ENCODE results near the gene HTN1.
"Not testable (repeated sequence)": the region's sequence is repeated elsewhere in the genome, so short reads cannot be mapped to it uniquely, and the experiment has no call there.

Gene HTN1

DNA sequence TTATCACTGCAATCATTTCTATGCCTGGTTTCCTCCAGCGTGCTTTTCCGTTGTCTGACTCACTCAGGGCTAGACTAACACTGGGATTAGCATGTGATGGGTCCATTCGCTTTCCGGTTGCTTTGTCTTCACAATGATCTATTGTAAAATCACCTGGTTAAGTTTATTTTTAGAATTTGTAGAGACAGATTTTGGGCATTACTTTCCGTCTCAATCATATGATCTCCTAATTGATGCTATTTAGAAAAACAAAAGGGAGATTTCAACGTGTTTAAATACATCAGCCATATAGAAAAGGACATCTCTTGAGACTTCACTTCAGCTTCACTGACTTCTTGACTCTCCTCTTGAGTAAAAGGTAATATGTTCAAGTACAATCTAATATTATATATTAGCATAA, at the start of gene HTN1:
HTN1 (plus strand) TSS at position 301 of the 400 bp plus-strand sequence. CDS start 2,639 bp downstream, outside the sequence.
- not testable (repeated sequence) for DNase-seq

DNA sequence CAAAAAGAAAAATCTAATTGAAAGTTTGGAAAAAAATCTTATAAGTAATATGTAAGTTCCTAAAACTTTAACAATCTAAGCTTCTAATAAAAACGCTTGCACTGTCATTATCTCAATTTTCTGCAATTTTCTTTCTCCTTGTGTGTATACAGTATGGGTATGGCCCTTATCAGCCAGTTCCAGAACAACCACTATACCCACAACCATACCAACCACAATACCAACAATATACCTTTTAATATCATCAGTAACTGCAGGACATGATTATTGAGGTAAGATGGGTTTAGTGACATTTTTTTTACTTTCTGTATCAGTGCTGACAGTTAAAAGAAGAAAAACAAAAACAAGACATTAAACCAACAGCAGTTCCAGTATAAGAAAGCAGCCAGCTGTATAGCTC, 49.5 kb upstream of the HTN1 start:
- DNase-seq, result no peak

DNA sequence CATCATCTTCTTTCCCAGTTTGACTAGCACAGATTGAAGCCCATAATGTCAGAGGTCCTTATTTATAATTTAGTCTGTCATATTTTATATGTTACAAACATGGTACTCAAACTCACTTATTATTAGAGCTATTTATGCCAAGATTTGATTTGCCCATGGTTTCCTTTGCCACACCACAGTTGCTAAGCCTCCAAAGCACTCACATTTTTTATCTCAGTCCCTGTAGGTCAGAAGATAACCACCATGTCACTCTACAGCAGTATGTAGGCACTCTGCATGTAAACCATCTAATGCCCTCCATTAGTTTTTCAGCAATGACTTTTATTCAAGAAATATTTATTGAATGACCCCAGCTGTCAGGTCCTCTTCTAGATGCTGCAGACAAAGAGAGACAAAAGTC, 47.7 kb upstream of the HTN1 start:
- no peak for DNase-seq

DNA sequence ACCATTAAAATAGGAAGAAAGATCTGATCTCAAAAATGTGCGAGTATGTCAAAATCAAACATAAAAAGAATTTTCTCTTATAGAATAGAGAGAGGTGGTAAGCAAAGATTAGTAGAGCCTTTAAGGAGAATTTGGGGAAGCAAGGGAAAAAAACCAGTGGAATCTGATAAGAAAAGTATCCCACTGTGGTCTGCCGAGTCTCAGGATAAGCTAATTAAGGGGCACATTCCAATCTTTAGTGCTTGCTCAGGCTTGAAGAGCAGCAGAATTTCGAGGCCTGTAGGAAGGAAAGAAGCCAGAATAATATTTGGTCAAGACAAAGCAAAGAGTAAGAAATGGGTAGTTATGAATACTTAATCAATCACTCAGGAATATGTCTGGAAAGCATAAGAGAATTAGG, 41.5 kb upstream of the HTN1 start:
- no peak for DNase-seq

DNA sequence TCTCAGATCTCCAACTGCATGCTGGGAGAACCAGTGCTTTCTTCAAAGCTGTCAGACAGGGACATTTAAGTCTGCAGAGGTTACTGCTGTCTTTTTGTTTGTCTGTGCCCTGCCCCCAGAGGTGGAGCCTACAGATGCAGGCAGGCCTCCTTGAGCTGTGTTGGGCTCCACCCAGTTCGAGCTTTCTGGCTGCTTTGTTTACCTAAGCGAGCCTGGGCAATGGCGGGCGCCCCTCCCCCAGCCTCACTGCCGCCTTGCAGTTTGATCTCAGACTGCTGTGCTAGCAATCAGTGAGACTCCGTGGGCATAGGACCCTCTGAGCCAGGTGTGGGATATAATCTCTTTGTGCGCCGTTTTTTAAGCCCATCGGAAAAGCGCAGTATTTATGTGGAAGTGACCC, 31.2 kb upstream of the HTN1 start:
- DNase-seq, result not testable (repeated sequence)

DNA sequence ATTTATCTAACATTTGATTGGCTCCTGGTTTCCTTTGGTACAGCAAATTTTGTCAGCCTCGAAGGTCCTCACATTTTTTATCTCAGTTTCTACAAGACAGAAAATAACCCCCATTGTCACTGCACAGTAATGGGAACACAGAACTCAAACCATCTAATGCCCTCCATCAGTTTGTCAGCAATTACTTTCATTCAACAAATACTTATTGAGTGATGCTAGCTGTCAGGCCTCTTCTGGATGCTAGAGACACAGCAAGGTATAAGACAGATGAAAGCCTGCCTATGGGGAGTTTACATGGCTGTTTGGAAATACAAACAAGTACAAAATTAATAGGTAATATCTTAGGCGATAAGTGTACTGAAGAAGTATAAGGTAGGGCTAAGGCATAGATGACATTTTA, 27.0 kb upstream of the HTN1 start:
- DNase-seq, result no peak

DNA sequence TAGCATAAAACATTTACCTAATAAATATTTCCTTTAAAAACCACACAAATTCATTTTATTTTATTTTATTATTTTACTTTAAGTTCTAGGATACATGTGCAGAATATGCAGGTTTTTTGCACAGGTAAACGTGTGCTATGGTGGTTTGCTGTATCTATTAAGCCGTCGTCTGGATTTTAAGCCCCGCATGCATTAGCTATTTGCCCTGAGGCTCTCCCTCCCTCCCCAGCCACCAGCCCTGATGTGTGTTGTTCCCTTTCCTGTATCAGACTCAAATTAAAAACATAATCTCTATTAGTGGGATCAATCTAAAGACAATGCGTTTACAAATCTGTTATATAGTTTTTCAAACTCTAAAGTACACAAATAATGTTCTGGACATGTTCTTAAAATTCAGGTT, 23.2 kb upstream of the HTN1 start:
- DNase-seq, result no peak

DNA sequence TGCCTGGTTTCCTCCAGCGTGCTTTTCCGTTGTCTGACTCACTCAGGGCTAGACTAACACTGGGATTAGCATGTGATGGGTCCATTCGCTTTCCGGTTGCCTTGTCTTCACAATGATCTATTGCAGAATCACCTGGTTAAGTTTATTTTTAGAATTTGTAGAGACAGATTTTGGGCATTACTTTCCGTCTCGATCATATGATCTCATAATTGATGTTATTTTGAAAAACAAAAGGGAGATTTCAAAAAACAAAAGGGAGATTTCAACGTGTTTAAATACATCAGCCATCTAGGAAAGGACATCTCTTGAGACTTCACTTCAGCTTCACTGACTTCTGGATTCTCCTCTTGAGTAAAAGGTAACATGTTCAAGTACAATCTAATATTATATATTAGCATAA, 22.1 kb upstream of the HTN1 start, which contains the start of gene HTN3:
HTN3 (plus strand) TSS at position 301 of the 400 bp plus-strand sequence. CDS start 2,282 bp downstream, outside the sequence.
- DNase-seq, result not testable (repeated sequence)

DNA sequence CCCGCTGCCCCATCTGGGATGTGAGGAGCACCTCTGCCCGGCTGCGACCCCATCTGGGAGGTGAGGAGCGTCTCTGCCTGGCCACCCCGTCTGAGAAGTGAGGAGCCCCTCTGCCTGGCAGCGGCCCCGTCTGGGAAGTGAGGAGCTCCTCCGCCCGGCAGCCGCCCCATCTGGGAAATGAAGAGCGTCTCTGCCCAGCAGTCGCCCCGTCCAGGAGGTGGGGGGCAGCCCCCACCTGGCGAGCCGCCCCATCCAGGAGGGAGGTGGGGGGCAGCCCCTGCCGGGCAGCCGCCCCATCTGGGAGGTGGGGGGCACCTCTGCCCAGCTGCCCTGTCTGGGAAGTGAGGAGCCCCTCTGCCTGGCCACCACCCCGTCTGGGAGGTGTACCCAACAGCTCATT, 12.7 kb upstream of the HTN1 start:
- not testable (repeated sequence) for DNase-seq

DNA sequence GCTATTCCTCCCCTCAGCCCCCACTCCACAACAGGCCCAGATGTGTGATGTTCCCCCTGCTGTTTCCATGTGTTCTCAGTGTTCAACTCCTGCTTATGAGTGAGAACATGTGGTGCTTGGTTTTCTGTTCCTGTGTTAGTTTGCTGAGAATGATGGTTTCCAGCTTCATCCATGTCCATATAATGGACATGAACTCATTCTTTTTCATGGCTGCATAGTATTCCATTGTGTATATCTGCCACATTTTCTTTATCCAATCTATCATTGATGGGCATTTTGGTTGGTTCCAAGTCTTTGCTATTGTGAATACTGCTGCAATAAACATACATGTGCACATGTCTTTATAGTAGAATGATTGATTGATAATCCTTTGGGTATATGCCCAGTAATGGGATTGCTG, 10.3 kb upstream of the HTN1 start:
- DNase-seq, result not testable (repeated sequence)

DNA sequence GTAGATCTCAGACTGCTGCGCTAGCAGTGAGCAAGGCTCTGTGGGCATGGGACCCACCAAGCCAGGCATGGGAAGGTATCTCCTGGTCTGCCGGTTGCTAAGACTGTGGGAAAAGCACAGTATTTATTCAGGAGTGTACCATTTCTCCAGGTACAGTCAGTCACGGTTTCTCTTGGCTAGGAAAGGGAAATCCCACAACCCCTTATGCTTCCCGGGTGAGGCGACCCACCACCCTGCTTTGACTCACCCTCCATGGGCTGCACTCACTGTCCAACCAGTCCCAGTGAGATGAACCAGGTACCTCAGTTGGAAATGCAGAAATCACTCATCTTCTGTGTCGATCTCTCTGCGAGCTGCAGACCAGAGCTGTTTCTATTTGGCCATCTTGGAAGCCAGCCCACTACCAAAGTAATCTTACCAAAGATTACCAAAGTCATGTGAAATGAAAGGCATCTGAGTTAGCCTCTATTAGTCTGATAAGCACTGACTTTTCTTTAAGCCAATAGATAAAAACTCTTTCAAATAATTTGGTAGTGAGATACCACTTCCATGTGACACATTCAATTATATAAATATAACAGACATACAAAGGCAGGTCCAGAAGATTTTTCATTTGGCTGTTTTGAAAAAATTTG, 8.5 kb upstream of the HTN1 start:
- DNase-seq, result no peak

DNA sequence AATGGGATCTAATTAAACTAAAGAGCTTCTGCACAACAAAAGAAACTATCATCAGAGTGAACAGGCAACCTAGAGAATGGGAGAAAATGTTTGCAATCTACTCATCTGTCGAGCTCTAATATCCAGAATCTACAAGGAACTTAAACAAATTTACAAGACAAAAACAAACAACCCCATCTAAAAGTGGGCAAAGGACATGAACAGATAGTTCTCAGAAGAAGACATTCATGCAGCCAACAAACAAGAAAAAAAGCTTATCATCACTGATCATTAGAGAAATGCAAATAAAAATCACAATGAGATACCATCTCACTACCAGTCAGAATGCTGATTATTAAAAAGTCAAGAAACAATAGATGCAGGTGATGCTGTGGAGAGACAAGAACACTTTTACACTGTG, 6.3 kb downstream of the HTN1 start:
- DNase-seq, result not testable (repeated sequence)

DNA sequence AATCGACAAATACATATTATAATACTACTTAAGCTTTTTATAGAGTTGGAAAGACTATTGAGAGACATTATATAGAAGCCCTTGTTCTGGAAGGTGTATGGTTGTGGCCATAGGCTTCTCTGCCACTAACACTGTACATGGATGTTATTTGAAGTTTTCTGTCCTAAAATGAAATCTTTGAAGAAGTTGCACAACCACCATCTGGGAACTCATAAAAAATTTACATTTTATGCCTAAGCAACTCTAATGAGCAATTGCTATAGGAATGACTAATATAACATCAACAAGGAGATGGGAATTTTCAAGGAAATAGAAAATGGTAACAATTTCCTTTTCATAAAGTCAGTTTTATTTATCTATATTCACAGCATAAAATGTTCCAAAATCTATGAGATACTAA, 7.4 kb downstream of the HTN1 start:
- DNase-seq, result no peak

DNA sequence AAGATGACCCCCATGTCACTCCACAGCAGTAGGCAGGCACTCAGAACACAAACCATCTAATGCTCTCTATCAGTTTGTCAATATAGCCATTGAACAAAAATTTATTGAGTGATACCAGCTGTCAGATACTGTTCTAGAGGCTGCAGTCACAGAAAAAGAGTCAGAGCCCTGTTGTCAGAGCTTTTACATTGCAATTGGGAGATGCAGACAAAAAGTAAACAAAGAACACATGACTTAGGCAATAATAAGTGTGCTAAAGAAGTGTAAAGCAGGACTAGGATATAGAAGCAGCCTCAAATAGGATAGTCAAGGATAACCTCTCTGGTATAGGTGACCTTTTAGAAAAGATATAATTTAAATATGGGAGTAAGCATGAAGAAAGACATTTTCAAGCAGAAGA, 8.9 kb downstream of the HTN1 start:
- DNase-seq, result no peak

DNA sequence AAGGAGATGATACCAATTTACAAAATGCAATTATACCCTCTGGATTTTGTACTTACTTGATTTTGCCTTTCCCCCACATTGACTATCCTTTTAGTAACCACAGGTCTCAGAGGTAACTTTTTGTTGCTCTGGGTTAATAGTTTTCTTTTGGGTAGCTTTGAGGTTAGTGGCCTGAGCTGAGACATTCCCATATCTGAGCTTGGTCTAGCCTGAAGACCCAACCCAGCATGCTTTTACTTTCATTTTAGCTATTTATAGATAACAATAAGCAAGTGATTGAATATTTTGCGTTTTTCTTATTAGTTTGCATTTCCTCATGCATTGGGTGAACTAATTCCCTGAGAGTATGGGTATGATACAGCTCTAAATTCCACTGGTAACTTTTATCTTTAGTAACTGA, 11.8 kb downstream of the HTN1 start:
- no peak for DNase-seq

DNA sequence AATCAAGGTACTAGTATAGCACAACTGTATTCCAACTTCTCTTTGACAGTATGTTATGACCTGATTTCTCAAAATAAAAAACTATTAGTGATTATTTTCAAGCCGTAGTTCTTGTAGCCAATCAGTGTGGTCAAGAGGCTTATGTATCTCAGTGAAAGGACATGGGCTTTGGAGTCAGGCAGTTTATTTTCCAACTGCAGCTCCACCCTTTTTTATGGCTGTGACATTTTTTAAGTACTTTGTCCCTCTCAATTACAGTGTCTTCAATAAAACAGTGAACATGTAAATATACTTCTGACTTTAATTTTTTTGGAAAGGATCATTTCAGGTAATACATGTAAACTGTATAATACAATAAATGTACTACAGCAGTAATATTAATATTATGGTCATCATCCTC, 30.0 kb downstream of the HTN1 start:
- DNase-seq, result no peak

DNA sequence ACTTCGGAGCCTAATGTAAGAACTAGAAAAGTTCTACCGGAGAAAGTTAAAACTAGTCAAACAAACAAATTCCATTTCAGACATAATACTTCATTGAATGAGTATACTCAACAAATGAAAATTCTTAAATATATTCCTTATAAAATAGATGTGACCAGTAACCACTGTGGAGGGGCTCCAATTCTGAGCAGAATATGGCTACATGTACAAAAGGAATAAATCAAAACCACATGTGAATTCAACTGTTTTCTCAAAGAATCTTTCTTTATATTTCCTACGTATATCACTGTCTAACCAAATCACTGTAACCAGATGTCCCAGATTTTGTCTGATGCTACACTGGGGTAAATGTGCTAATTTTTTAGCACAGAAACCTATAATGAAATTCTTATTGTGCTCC, 49.0 kb downstream of the HTN1 start:
- no peak for DNase-seq
